PC-9 (cell line): ENCODE measurements around the gene TNXB. TPM values are rescaled to one million over a fixed set of nuclear protein-coding genes. Genes with fewer than 3 reads are reported as not detected.

Experiments used
- BruUV-seq: library from RNA; stranded (reverse); fragments of 400-500 nt; replicated peaks from 2 replicates; lab custom pipeline; 2021; lab: Mats Ljungman, UMichigan
- CTCF ChIA-PET: fragments of 300-600 bp; sonication (Branson Sonifier 250); formaldehyde crosslinking; loops from one replicate; lab custom pipeline; 2022; ENCODE audit warnings: antibody characterized with exemption; lab: Charles Lee
- POLR2A ChIA-PET: fragments of 300-600 bp; sonication (Branson Sonifier 250); formaldehyde crosslinking; loops from one replicate; lab custom pipeline; 2022; ENCODE audit warnings: antibody characterized with exemption; ENCODE audit not compliant: unreplicated experiment; lab: Charles Lee
- DNase-seq, 2 experiments: peaks; one replicate each; pipeline versions ENCODE4 v3.0.0 to v3.0.0-alpha.2; 2015 to 2022; ENCODE audit warnings: mixed read lengths in 1 of 2
- H2AFZ ChIP-seq: fragments of 200-600 bp; sonication (generic); 2 replicates; pipeline ENCODE4 v1.8.1; 2017; ENCODE audit warnings: antibody characterized with exemption
- H3F3A ChIP-seq: fragments of 200-600 bp; sonication (generic); 2 replicates; pipeline ENCODE4 v1.8.1; 2017; ENCODE audit warnings: antibody characterized with exemption, mild to moderate bottlenecking, low read depth; ENCODE audit not compliant: insufficient read depth
- H3K27ac ChIP-seq: fragments of 200-600 bp; sonication (generic); 2 replicates; pipeline ENCODE4 v1.6.1; 2016; ENCODE audit warnings: mixed run types
- H3K27me3 ChIP-seq: fragments of 200-600 bp; sonication (generic); 2 replicates; pipeline ENCODE4 v1.6.1; 2016; ENCODE audit warnings: low read depth, mixed run types; ENCODE audit not compliant: insufficient read depth
- H3K36me3 ChIP-seq: fragments of 200-600 bp; sonication (generic); 2 replicates; pipeline ENCODE4 v1.6.1; 2016; ENCODE audit warnings: low read depth, mixed run types
- H3K4me1 ChIP-seq: fragments of 200-600 bp; sonication (generic); replicated peaks from 2 replicates; pipeline ENCODE4 v1.6.1; 2016; ENCODE audit warnings: mixed run types; ENCODE audit not compliant: insufficient read depth
- H3K4me2 ChIP-seq: fragments of 200-600 bp; sonication (generic); 2 replicates; pipeline ENCODE4 v1.6.1; 2017; ENCODE audit warnings: mixed run types
- H3K4me3 ChIP-seq: fragments of 200-600 bp; sonication (generic); 2 replicates; pipeline ENCODE4 v1.6.1; 2016; ENCODE audit warnings: mixed run types
- H3K79me2 ChIP-seq: fragments of 200-600 bp; sonication (generic); 2 replicates; pipeline ENCODE4 v1.6.1; 2017; ENCODE audit warnings: low read depth, mixed run types
- H3K9me2 ChIP-seq: fragments of 200-600 bp; sonication (generic); 2 replicates; pipeline ENCODE4 v1.8.1; 2017; ENCODE audit warnings: mild to moderate bottlenecking; ENCODE audit not compliant: insufficient read depth
- H3K9me3 ChIP-seq: fragments of 200-600 bp; sonication (generic); 2 replicates; pipeline ENCODE4 v1.8.1; 2016; ENCODE audit warnings: low read depth; ENCODE audit not compliant: insufficient read depth
- H4K20me1 ChIP-seq: fragments of 200-600 bp; sonication (generic); 2 replicates; pipeline ENCODE4 v1.8.1; 2017; ENCODE audit not compliant: insufficient read depth
- EZH2 ChIP-seq: fragments of 200-600 bp; sonication (generic); IDR thresholded peaks from 2 replicates; pipeline ENCODE4 v1.8.0; 2017; ENCODE audit warnings: antibody characterized with exemption, low read depth
- intact Hi-C: fragments of 100-400 bp; cut with micrococcal nuclease; formaldehyde crosslinking; loops from one replicate; pipeline ENCODE4 v1.10.0; 2022; ENCODE audit not compliant: unreplicated experiment
- total RNA-seq: library from RNA; stranded (reverse); gene quantifications from 2 replicates; pipeline ENCODE4 v1.2.3, GENCODE V29; 2021
- TF ChIP-seq, protein P1 (sequence below): fragments of 200-600 bp; sonication (generic); conservative IDR thresholded peaks from 2 replicates; pipeline ENCODE4 v1.6.1; 2017; ENCODE audit warnings: mixed run types, antibody characterized with exemption, mild to moderate bottlenecking, moderate library complexity

The TNXB gene
- total RNA-seq, 1 experiment from 2014 or later = 15.1 TPM

DNA sequence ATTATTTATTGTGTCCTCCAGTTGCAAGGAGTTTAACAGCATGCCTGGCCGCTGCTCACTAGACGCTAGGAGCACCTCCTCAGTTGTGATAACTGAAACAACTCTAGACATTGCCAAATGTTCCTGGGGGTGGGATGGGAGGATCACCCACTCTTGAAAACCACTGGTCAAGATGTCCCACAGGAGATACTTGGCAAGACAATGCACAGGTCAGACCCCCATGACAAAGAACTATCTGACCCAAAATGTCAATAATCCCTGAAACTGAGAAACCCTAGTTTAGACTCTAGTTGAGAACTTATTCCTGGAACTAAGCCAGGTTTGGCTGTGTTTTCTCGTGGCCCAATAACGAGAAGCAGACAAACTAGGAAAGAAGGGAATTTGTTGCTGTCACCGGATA lies 30.5 kb upstream of the TNXB start:
- CTCF ChIA-PET = no interaction called here
- Histone ChIP-seq H3K79me2 (no peaks in the 10 kb centered on the region), H3K9me3 (no peaks in the 10 kb centered on the region), H3K36me3 (no peaks in the 10 kb centered on the region), H3K27me3 (no peaks in the 10 kb centered on the region), H2AFZ (no peak overlapping the region), H3K4me1 (peaks cover 12% of the 10 kb centered on the region), H4K20me1 (no peaks in the 10 kb centered on the region), H3K4me2 (no peak overlapping the region), H3F3A (peaks cover 9% of the 10 kb centered on the region; the same call in 1 of the 2 replicates), H3K4me3 (no peak overlapping the region), H3K27ac (no peak overlapping the region), H3K9me2 (no peaks in the 10 kb centered on the region)
- TF ChIP-seq, protein P1, sequence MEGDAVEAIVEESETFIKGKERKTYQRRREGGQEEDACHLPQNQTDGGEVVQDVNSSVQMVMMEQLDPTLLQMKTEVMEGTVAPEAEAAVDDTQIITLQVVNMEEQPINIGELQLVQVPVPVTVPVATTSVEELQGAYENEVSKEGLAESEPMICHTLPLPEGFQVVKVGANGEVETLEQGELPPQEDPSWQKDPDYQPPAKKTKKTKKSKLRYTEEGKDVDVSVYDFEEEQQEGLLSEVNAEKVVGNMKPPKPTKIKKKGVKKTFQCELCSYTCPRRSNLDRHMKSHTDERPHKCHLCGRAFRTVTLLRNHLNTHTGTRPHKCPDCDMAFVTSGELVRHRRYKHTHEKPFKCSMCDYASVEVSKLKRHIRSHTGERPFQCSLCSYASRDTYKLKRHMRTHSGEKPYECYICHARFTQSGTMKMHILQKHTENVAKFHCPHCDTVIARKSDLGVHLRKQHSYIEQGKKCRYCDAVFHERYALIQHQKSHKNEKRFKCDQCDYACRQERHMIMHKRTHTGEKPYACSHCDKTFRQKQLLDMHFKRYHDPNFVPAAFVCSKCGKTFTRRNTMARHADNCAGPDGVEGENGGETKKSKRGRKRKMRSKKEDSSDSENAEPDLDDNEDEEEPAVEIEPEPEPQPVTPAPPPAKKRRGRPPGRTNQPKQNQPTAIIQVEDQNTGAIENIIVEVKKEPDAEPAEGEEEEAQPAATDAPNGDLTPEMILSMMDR = no peak
- no peak for TF ChIP-seq EZH2
- no peak for DNase-seq
- POLR2A ChIA-PET = interaction anchor here (0.6 kb wide), 1 partner anchor 178 kb away, joined by 3 read pairs; no protein-coding TSS in a partner anchor
- intact Hi-C loops = no loop called here
- no TSS peak for BruUV-seq

DNA sequence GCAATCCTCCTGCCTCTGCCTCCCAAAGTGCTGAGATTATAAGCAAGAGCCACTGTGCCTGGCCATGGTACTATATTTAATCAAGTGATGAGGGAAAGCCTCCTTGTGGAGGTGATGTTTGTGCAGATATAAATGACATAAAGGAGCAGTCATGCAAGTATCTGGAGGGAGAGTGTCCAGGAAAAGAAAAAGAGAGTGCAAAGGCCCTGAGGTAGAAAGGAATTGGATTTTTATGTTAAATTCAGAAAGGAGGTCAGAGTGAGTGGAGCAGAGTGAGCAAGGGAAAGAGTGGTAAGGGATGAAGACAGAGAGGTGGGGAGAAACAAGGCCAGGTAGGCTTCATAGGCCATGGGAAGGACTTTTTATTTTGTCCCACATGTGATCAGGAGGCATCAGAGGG lies 28.3 kb upstream of the TNXB start:
- Histone ChIP-seq H3K79me2 (no peaks in the 10 kb centered on the region), H3K9me2 (no peaks in the 10 kb centered on the region), H3K4me2 (no peak overlapping the region), H4K20me1 (no peaks in the 10 kb centered on the region), H3K36me3 (no peaks in the 10 kb centered on the region), H3K4me3 (no peak overlapping the region), H3K27me3 (no peaks in the 10 kb centered on the region), H3K4me1 (peaks cover 2% of the 10 kb centered on the region), H3F3A (no peaks in the 10 kb centered on the region), H3K9me3 (no peaks in the 10 kb centered on the region), H2AFZ (no peak overlapping the region), H3K27ac (no peak overlapping the region)
- ChIA-PET CTCF (no interaction called here), POLR2A (no interaction called here)
- TF ChIP-seq EZH2 = no peak
- TF ChIP-seq, protein P1 = no peak
- no TSS peak for BruUV-seq
- intact Hi-C loops = no loop called here
- no peak for DNase-seq

DNA sequence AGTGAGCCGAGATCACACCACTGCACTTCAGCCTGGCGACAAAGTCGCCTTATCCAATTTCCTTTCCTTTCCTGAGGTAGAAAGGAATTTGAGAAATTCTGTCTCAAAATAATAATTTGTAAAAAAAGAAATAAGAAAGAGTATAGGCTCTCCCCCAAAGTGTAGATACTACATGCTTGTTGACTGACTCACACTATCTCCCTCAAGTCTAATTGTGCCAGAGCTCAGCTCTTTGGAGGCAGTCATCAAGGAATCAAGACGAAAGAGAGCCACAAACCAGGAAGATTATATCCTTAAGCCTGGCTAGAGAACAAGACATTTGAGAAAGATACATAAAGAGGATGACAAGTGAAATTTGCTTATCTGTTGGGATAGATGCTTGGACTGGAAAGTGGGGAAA lies 24.6 kb upstream of the TNXB start:
- TF ChIP-seq, protein P1 = no peak
- no peak for TF ChIP-seq EZH2
- ChIA-PET POLR2A (no interaction called here), CTCF (no interaction called here)
- no TSS peak for BruUV-seq
- Histone ChIP-seq H3K4me1 (peaks cover 15% of the 10 kb centered on the region), H3K4me2 (no peak overlapping the region), H3K79me2 (peaks cover 14% of the 10 kb centered on the region), H3K27me3 (no peaks in the 10 kb centered on the region), H3K36me3 (no peaks in the 10 kb centered on the region), H3K9me3 (no peaks in the 10 kb centered on the region), H4K20me1 (no peaks in the 10 kb centered on the region), H3K4me3 (no peak overlapping the region), H3F3A (peaks cover 21% of the 10 kb centered on the region), H3K27ac (no peak overlapping the region), H2AFZ (no peak overlapping the region), H3K9me2 (no peaks in the 10 kb centered on the region)
- intact Hi-C loops = loop anchor here (5.0 kb wide), 1 partner anchor 64 kb away; no protein-coding TSS in a partner anchor
- no peak for DNase-seq
